OCI-LY7 (cell line): ENCODE measurements around the gene KLHL11. TPM values are rescaled to one million over a fixed set of nuclear protein-coding genes. Genes with fewer than 3 reads are reported as not detected.

Experiments
- BruUV-seq: library from RNA; stranded (reverse); fragments of 400-500 nt; replicated peaks from 2 replicates; lab custom pipeline; 2021; lab: Mats Ljungman, UMichigan
- CTCF ChIA-PET: fragments of 300-600 bp; sonication (Branson Sonifier 250); formaldehyde crosslinking; loops from one replicate; lab custom pipeline; 2022; ENCODE audit warnings: antibody characterized with exemption; ENCODE audit not compliant: unreplicated experiment; lab: Charles Lee
- POLR2A ChIA-PET: fragments of 300-600 bp; sonication (Branson Sonifier 250); formaldehyde crosslinking; loops from one replicate; lab custom pipeline; 2022; ENCODE audit warnings: antibody characterized with exemption; lab: Charles Lee
- DNase-seq: peaks from one replicate; pipeline ENCODE4 v3.0.0-alpha.2; 2015; ENCODE audit warnings: low spot score
- H2AFZ ChIP-seq: fragments of 200-600 bp; sonication (generic), shearing (Covaris generic); 2 replicates; pipeline ENCODE4 v1.6.1; 2014; ENCODE audit warnings: mild to moderate bottlenecking, antibody characterized with exemption, low read length, moderate library complexity
- H3K27ac ChIP-seq: fragments of 200-600 bp; sonication (generic); 2 replicates; pipeline ENCODE4 v1.5.1; 2014; ENCODE audit warnings: mixed run types, low read depth, mild to moderate bottlenecking, moderate library complexity, low read length, inconsistent platforms; ENCODE audit not compliant: poor library complexity, severe bottlenecking
- H3K36me3 ChIP-seq: fragments of 200-600 bp; sonication (generic); 2 replicates; pipeline ENCODE4 v1.6.1; 2014; ENCODE audit warnings: mild to moderate bottlenecking, antibody characterized with exemption, low read length, moderate library complexity, mixed read lengths; ENCODE audit not compliant: insufficient read depth
- H3K4me1 ChIP-seq: fragments of 200-600 bp; sonication (generic); 2 replicates; pipeline ENCODE4 v1.5.1; 2014; ENCODE audit warnings: mild to moderate bottlenecking, low read length; ENCODE audit not compliant: insufficient read depth, poor library complexity, severe bottlenecking
- H3K4me2 ChIP-seq: fragments of 200-600 bp; sonication (generic); 2 replicates; pipeline ENCODE4 v1.6.1; 2014; ENCODE audit warnings: mild to moderate bottlenecking, low read length
- H3K4me3 ChIP-seq: fragments of 200-600 bp; sonication (generic); 2 replicates; pipeline ENCODE4 v1.5.1; 2014; ENCODE audit warnings: mild to moderate bottlenecking, low read depth, low read length; ENCODE audit not compliant: poor library complexity, severe bottlenecking
- H3K79me2 ChIP-seq: fragments of 200-600 bp; sonication (generic); 2 replicates; pipeline ENCODE4 v1.6.1; 2016; ENCODE audit warnings: low read depth, mild to moderate bottlenecking, low read length, moderate library complexity, mixed read lengths; ENCODE audit not compliant: insufficient read depth
- H3K9me2 ChIP-seq: fragments of 200-600 bp; sonication (generic); 2 replicates; pipeline ENCODE4 v1.6.1; 2016; ENCODE audit warnings: mild to moderate bottlenecking, low read length, mixed read lengths; ENCODE audit not compliant: insufficient read depth
- H3K9me3 ChIP-seq: fragments of 200-600 bp; sonication (generic); 2 replicates; pipeline ENCODE4 v1.6.1; 2014; ENCODE audit warnings: mild to moderate bottlenecking, mixed run types, low read length, mixed read lengths
- H4K20me1 ChIP-seq: fragments of 200-600 bp; sonication (generic); 2 replicates; pipeline ENCODE4 v1.6.1; 2014; ENCODE audit warnings: mild to moderate bottlenecking, antibody characterized with exemption, low read length, moderate library complexity, mixed read lengths; ENCODE audit not compliant: insufficient read depth
- CTCF ChIP-seq: fragments of 200-600 bp; sonication (generic); conservative IDR thresholded peaks from 2 replicates; pipeline ENCODE4 v1.5.1; 2014; ENCODE audit warnings: mild to moderate bottlenecking, antibody characterized with exemption, low read length, moderate library complexity, mixed read lengths
- EZH2phosphoT487 ChIP-seq: fragments of 200-600 bp; sonication (generic); IDR thresholded peaks from 2 replicates; pipeline ENCODE4 v1.6.1; 2018; ENCODE audit warnings: low read depth, borderline replicate concordance, mild to moderate bottlenecking, mixed run types, antibody characterized with exemption, low read length, moderate library complexity, mixed read lengths
- intact Hi-C: fragments of 100-400 bp; cut with micrococcal nuclease; formaldehyde crosslinking; loops from one replicate; pipeline ENCODE4 v1.10.0; 2022; ENCODE audit not compliant: unreplicated experiment
- total RNA-seq, 2 experiments: library from RNA; depleted of rRNA in 1 of 2; stranded (reverse); fragments of >200 nt in 1 of 2; shearing (Covaris generic) in 1 of 2; gene quantifications; 2 replicates each; pipeline ENCODE4 v1.2.3, GENCODE V29; 2014 to 2022

The KLHL11 gene
- total RNA-seq, 2 experiments from 2014 or later, result 20.9 to 35.4 TPM

GRCh38 chr17:41814195-41814594, 51.0 kb downstream of the KLHL11 start:
- intact Hi-C loops, result no loop called here
- no peak for DNase-seq
- peaks cover 9% of the 10 kb centered on the region for H3K4me1 ChIP-seq
- no peak overlapping the region for H3K27ac ChIP-seq
- H3K4me3 ChIP-seq, result no peak overlapping the region
- TF ChIP-seq CTCF (no peak), EZH2phosphoT487 (no peak)
- POLR2A ChIA-PET, result no interaction called here
- CTCF ChIA-PET, result no interaction called here
- no peaks in the 10 kb centered on the region for H3K36me3 ChIP-seq
- H3K4me2 ChIP-seq, result no peak overlapping the region
- H3K79me2 ChIP-seq, result no peaks in the 10 kb centered on the region
- no peaks in the 10 kb centered on the region for H4K20me1 ChIP-seq
- no peaks in the 10 kb centered on the region for H3K9me2 ChIP-seq
- no peaks in the 10 kb centered on the region for H3K9me3 ChIP-seq
- BruUV-seq, result no TSS peak
- H2AFZ ChIP-seq, result no peak overlapping the region

GRCh38 chr17:41813699-41814124, 51.5 kb downstream of the KLHL11 start:
- ChIA-PET POLR2A (no interaction called here), CTCF (no interaction called here)
- intact Hi-C loops, result no loop called here
- Histone ChIP-seq H4K20me1 (no peaks in the 10 kb centered on the region), H3K79me2 (no peaks in the 10 kb centered on the region), H3K9me2 (no peaks in the 10 kb centered on the region), H3K4me3 (no peak overlapping the region), H3K36me3 (no peaks in the 10 kb centered on the region), H3K4me1 (peaks cover 9% of the 10 kb centered on the region), H2AFZ (no peak overlapping the region), H3K4me2 (no peak overlapping the region), H3K27ac (no peak overlapping the region), H3K9me3 (no peaks in the 10 kb centered on the region)
- no TSS peak for BruUV-seq
- TF ChIP-seq EZH2phosphoT487 (no peak), CTCF (no peak)
- DNase-seq, result no peak

- Histone ChIP-seq H3K36me3 (no peaks in the 10 kb centered on the region), H3K4me2 (no peak overlapping the region), H3K27ac (no peak overlapping the region), H3K4me3 (no peak overlapping the region), H2AFZ (no peak overlapping the region), H4K20me1 (no peaks in the 10 kb centered on the region), H3K9me2 (no peaks in the 10 kb centered on the region), H3K4me1 (peaks cover 9% of the 10 kb centered on the region), H3K79me2 (no peaks in the 10 kb centered on the region), H3K9me3 (no peaks in the 10 kb centered on the region)
- CTCF ChIA-PET, result no interaction called here
- intact Hi-C loops, result no loop called here
- TF ChIP-seq EZH2phosphoT487 (no peak), CTCF (no peak)
- DNase-seq, result no peak
- BruUV-seq, result no TSS peak
- POLR2A ChIA-PET, result no interaction called here
Observed at GRCh38 chr17:41813152-41813680, 52.0 kb downstream of the KLHL11 start.
